NCI-H128 (cell line): ENCODE measurements around the gene NCK2.

ENCODE experiments used
- DNase-seq: peaks from one replicate; lab custom pipeline; 2025; ENCODE audit not compliant: unreplicated experiment; lab: John Stamatoyannopoulos, UW

The NCK2 gene

DNA sequence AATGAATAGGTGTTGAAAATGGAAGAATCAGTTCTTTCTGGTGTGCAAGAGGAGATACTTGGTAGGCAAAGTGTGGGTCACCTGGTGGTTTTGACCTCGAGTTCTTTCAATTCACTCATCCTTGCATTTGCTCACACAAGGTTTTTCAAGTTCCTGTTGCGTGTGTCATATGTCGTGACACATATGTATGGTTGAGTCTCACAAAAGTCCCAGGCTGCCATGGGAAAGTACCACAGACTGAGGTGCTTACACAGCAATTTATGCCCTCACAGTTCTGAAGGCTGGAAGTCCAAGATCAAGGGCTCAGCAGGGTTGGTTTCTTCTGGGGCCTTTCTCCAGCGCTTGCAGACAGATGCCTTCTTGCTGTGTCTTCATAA lies 64.4 kb downstream of the NCK2 start:
- DNase-seq = no peak

GRCh38 chr2:105809723-105810122 lies 65.0 kb downstream of the NCK2 start:
- no peak for DNase-seq

GRCh38 chr2:105812180-105813044 lies 67.7 kb downstream of the NCK2 start:
- DNase-seq = peak; percentile 33

- no peak for DNase-seq
These were observed 68.3 kb downstream of the NCK2 start for GRCh38 chr2:105813045-105813315.

DNA sequence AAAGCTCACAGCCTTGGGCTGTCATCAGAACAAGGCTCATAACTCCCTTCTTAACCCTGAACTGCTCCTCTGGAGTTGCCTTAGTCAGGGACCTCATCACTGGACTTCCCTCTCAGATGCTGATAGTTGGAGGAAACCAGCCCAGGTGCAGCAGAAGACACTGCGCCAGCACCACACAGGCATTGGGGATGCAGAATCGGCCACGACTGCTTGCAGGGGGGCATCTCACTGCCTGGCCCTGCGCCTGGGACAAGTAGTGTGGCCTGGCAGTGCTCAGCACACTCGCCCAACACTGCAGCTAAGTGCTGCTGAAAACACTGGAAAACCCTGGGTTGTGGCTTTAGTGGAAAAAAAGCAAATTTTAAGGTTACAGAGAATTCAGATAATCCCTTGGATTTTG lies 68.7 kb downstream of the NCK2 start:
- no peak for DNase-seq

DNA sequence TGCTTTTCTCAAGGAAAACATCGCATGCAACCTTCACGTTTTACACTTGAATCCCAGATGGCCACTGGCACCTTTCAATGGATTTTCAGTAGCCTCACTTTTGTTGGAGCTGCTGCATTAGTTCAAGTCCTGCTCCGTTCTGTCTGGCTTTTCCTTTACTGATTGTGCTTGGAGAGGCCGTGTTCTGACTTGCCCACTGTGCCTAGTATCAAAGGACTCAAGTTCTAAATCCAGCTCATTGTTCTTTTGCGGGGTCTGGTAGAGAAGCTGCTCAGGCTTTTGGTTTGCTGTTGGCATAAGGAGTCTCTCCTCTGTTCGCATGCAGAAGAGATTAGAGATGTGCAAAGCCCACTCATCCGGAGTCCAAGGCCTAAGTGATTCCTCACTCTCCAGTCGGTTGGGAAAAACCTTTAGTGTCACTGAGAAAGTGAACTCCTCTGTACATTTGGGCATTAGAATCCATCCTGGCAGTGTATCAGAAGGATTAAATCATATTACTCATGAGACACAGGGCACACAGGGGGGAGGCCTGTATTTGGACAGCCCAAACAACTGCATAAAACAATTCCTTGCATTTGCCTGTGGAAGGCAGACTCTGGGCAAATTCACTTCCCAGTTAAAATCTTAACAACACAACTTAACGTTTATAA lies 69.7 kb downstream of the NCK2 start:
- DNase-seq = no peak

DNA sequence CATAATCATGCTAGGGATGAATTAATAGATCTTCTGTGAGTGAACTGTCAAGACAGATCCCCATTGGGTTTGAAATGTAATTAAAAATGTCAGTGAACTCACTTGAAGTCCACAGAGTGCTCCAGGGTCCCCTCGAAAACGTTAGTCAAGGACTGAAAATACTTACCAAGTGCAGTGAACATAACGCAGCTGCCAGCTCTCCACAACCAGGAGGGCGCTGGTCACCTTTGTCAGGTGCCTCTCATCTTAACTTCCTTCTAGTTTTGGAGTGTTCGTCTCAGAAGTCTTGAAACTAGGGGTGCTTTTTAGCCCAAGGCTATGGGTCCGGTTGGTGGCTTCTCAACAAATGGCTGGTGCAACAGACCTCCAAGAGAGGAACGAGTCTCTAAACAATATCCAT lies 70.7 kb downstream of the NCK2 start:
- no peak for DNase-seq

DNA sequence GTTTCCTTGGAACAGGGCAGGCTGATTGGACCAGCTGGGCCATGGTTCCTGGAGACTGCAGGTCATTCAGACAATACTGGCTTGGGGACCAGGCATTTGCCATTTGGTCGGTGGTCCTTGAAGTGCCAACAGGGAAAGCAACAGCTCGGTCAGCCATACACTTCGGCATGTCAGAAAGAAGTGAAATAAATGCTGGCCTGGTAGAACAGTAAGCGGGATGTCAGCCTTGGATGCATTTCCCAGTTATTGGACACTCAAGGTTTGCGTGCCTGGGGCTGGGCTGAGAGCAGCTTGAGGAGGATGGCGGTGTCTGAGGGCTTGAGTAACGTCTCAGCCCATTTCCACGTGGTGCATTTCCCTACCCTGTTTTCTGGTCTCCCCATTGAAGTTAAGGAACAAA lies 75.4 kb downstream of the NCK2 start:
- DNase-seq = no peak

GRCh38 chr2:105820691-105821090 lies 76.0 kb downstream of the NCK2 start:
- DNase-seq = no peak

GRCh38 chr2:105821428-105822125 lies 76.9 kb downstream of the NCK2 start:
- DNase-seq = no peak

GRCh38 chr2:105822186-105822585 lies 77.5 kb downstream of the NCK2 start:
- no peak for DNase-seq

- DNase-seq = no peak
These were observed 79.7 kb downstream of the NCK2 start for GRCh38 chr2:105824446-105824845.

DNA sequence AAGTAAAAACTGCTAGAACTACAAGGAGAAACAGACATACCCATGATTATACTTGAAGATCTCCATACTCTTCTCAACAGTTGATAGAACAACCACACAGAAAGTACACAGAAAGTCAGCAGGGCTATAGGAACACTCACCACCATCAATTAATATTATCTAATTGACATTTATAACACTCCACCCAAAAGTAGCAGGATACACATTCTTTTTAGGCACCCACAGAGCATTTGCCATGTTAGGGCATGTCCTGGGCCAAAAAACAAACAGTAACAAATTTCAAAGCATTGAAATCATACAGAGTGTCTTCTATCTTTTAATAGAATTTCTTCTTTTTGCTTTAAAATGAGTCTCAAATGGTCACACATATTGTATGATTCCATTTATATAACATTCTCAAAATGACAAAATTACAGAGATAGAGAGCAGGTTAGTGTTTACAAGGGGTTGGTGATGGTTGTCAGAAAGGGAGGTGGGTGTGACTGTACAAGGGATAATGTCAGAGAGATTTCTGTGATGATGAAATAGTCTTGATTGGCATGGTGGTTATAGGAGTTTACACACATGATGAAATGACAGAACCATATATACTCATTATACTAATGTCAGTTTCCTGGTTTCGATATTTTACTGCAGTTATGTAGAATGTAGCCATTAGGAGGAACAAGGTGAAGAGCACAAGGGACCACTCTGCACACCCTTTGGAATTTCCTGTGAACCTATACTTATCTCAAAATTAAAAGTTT lies 82.8 kb downstream of the NCK2 start:
- no peak for DNase-seq

DNA sequence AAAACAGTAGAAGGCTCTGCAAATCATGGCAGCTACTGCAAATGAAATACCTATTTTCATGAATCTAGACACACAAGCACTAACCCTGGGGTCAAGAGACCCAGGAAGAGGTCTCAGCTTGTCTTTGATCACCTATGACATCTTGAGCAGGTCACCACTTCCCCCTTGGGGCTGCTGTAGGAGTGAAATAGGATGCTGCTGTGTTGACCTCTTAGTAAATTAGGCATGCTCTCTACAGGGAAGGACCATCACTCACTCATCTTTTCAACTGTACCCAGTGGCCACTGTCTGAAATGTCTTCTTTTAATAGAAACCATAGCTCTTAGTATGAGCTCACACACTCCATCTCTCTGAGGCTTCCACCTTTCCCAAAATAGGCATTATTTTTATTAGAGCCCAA lies 83.8 kb downstream of the NCK2 start:
- no peak for DNase-seq

- DNase-seq = no peak
These were observed 90.2 kb downstream of the NCK2 start for GRCh38 chr2:105834931-105835330.

- DNase-seq = no peak
These were observed 91.6 kb downstream of the NCK2 start for GRCh38 chr2:105836341-105836740.

GRCh38 chr2:105836840-105837692 lies 92.4 kb downstream of the NCK2 start:
- no peak for DNase-seq

DNA sequence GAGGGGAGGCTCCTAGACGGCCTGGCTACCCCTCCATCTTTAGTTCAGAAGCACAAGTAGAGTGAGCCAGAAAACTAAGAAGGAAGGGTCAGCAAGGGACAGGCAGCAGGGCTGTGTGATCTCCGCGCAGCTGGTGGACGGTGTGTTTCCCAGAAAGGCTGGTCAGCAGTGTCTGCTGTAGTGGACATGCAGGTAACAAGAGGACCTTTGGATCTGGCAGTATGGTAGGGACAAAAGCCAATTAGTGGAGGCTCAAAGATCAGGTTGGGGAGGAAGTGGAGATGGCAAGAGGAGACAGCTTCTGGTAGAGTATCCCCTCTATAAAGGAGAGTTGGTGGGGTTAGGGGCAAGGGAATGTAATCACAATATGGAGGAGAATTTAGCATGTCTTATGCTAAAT lies 95.1 kb downstream of the NCK2 start:
- DNase-seq = no peak

GRCh38 chr2:105840933-105841332 lies 96.2 kb downstream of the NCK2 start:
- DNase-seq = no peak

DNA sequence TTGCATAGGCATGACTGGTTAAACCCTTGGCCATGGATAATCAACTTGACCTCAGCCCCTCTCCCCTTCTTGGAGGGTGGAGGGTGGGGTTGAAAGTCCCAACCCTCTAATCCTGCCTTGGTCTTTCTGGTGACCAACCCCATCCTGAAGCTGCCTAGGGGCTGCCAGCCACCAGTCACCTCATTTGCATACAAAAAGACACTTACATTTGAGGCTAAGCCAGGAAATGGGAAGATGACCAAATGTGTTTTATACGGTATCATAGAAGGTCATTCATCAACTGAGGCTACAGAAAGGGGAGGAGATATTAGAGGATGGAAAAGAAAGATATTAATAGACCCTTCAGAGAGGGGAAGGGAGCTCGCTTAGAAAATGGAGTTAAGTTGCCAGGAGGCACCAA lies 96.8 kb downstream of the NCK2 start:
- DNase-seq = no peak

DNA sequence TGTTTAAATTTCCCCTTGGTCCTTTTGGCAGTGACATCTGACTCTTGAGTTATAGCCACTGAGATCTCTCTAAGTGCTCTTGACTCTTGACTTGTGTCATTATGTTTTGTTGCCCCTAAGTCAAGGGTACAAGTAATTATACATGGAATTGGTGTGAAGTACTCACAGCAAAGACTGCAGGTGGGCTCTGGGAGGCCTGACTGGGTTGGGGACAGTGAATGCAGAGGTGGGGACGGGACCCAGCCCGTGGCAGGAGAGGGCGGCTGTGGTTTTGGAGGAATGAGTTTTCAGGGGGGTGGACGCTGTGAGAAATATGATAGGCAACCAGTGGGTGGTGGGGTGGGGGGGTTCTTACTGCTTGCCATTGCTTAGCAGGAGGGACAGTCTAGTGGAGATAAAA lies 97.8 kb downstream of the NCK2 start:
- no peak for DNase-seq
